Right lobe of liver (tissue), 4 donors: ENCODE measurements around the gene ARHGAP11A.
"Not testable (repeated sequence)": the region's sequence is repeated elsewhere in the genome, so short reads cannot be mapped to it uniquely, and the experiment has no call there.

ENCODE experiments used
- CTCF ChIP-seq, 4 donors: fragments of 200-600 bp in 3 of 4; fragments of 450-650 bp in 1 of 4; IDR thresholded peaks; one replicate each; pipeline versions ENCODE4 v1.5.1 to v1.8.0; 2016 to 2022; ENCODE audit warnings: antibody characterized with exemption in 4 of 4, mild to moderate bottlenecking in 2 of 4
- POLR2A ChIP-seq: fragments of 450-650 bp; IDR thresholded peaks from one replicate; pipeline ENCODE4 v1.6.1; 2017; ENCODE audit warnings: antibody characterized with exemption, mild to moderate bottlenecking
- donor health status: DM: no; HTN: no; CAD: no.
- donor health status: DM: no; HTN: no; CAD: no.
- donor health status: DM: no; HTN: yes; CAD: no.

DNA sequence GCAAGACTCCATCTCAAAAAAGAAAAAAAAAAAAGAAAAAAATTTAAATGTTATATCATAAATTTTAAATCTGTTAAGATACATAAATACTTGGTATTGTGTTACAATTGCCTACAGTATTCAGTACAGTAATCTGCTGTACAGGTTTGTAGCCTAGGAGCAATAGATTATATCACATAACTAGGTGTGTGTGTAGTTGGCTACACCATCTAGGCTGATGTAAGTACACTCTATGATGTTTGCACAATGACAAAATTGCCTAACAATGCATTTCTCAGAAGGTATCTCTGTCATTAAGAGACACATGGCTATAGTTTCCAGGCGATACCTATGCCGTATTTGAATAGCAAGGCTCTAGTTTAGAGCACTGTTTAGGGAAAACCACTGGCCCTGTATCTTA is 5.8 kb upstream of the ARHGAP11A start:
- TF ChIP-seq CTCF (IDR thresholded peaks at IDR 0.05); POLR2A: not testable (repeated sequence)
